Spleen (tissue), 11 donors: ENCODE data around the gene DNAH10. TPM values are rescaled to one million over a fixed set of nuclear protein-coding genes. Genes with fewer than 3 reads are reported as not detected.

Source experiments
- DNase-seq: peaks from one replicate; pipeline ENCODE4 v3.0.0-alpha.2; 2020
- H3K27ac ChIP-seq, 8 donors: fragments of 200-600 bp; sonication (generic) in 7 of 8; 1 replicate in 4 of 8; 2 replicates in 4 of 8; pipeline versions ENCODE4 v1.5.0 to v1.8.0; 2016 to 2021; ENCODE audit warnings: inconsistent platforms in 4 of 8, mild to moderate bottlenecking in 4 of 8, moderate library complexity in 1 of 8
- H3K27me3 ChIP-seq, 7 donors: fragments of 200-600 bp; sonication (generic) in 6 of 7; replicated peaks in 1 of 7; 1 replicate in 4 of 7; 2 replicates in 3 of 7; pipeline versions ENCODE4 v1.5.0 to v1.8.0; 2016 to 2021; ENCODE audit warnings: inconsistent platforms in 3 of 7, mild to moderate bottlenecking in 1 of 7
- H3K36me3 ChIP-seq, 6 donors: fragments of 200-600 bp; sonication (generic) in 5 of 6; 1 replicate in 4 of 6; 2 replicates in 2 of 6; pipeline versions ENCODE4 v1.5.0 to v1.8.0; 2016 to 2021; ENCODE audit warnings: inconsistent platforms in 2 of 6
- H3K4me1 ChIP-seq, 6 donors: fragments of 200-600 bp; sonication (generic) in 5 of 6; 1 replicate in 3 of 6; 2 replicates in 3 of 6; pipeline versions ENCODE4 v1.5.0 to v1.8.0; 2016 to 2021; ENCODE audit warnings: inconsistent platforms in 3 of 6
- H3K4me3 ChIP-seq, 8 donors: fragments of 200-600 bp; sonication (generic) in 7 of 8; 1 replicate in 4 of 8; 2 replicates in 4 of 8; pipeline versions ENCODE4 v1.5.0 to v1.8.0; 2016 to 2021; ENCODE audit warnings: inconsistent platforms in 4 of 8, mild to moderate bottlenecking in 4 of 8, moderate library complexity in 2 of 8
- H3K9me3 ChIP-seq, 8 donors: fragments of 200-600 bp; sonication (generic) in 7 of 8; 1 replicate in 4 of 8; 2 replicates in 4 of 8; pipeline versions ENCODE4 v1.5.0 to v1.8.0; 2016 to 2021; ENCODE audit warnings: inconsistent platforms in 4 of 8
- CTCF ChIP-seq, 11 experiments: fragments of 200-600 bp in 7 of 11; fragments of 450-650 bp in 4 of 11; sonication (generic) in 4 of 11; IDR thresholded peaks in 8 of 11; conservative IDR thresholded peaks in 3 of 11; 1 replicate in 7 of 11; 2 replicates in 4 of 11; pipeline versions ENCODE4 v1.4.0 to v1.8.0; 2016 to 2021; ENCODE audit warnings: antibody characterized with exemption in 11 of 11, inconsistent platforms in 4 of 11, mild to moderate bottlenecking in 1 of 11
- POLR2A ChIP-seq, 3 donors: fragments of 450-650 bp; IDR thresholded peaks; one replicate each; pipeline ENCODE4 v1.5.1; 2017; ENCODE audit warnings: antibody characterized with exemption in 3 of 3, mild to moderate bottlenecking in 1 of 3
- POLR2AphosphoS5 ChIP-seq, 3 donors: sonication (generic); formaldehyde crosslinking; IDR thresholded peaks; one replicate each; pipeline ENCODE4 v1.5.1; 2017; ENCODE audit warnings: antibody characterized with exemption in 3 of 3
- WGBS, 5 donors: extraction: QIAGEN DNeasy Blood & Tissue Kit in 3 of 5; methylation state at CpG; one replicate each; pipeline versions ENCODE4 v1.1.5 to v1.1.7; 2013 to 2018; 5-methylcytosine and 5-hydroxymethylcytosine counted together
- intact Hi-C: fragments of 100-400 bp; cut with DNase I; formaldehyde crosslinking; loops from one replicate; pipeline ENCODE4 v1.15.0; 2023; ENCODE audit warnings: low total_unique reads
- polyA plus RNA-seq, 3 donors: library from polyadenylated mRNA; stranded (reverse); fragments of 200-250 nt; gene quantifications; one replicate each; pipeline ENCODE4 v1.2.1, GENCODE V29; 2013
- total RNA-seq, 7 donors: library from RNA; depleted of rRNA in 3 of 7; stranded (reverse); fragments of >200 nt in 3 of 7; fragmentation: NEBNext Ultra II Directional in 4 of 7; extraction: Animal tissue kit (Norgen Biotek cat#: 25700) in 4 of 7; gene quantifications; one replicate each; pipeline versions ENCODE4 v1.1.0 to v1.2.1, GENCODE V29; 2016 to 2021
- donor health status: healthy with polysubstance abuse.
- donor health status: DM: no; HTN: no; CAD: no; lungs with moderate emphysema.
- donor health status: DM: no; HTN: no; CAD: no.
- donor health status: Bipolar disorder and iron deficiency.
- donor health status: healthy.
- donor health status: DM: no; HTN: no; CAD: no.
- donor health status: DM: yes; HTN: yes; CAD: no.

Gene DNAH10
- total and polyA plus RNA-seq, 10 donors: 0.23 to 2.2 (median 0.43) TPM; not detected in 1

- TF ChIP-seq CTCF (IDR thresholded peaks at IDR 0.05 in 8 of 11, conservative IDR thresholded peaks at IDR 0.05 in 3 of 11) (no peak), POLR2A (IDR thresholded peaks at IDR 0.05) (no peak), POLR2AphosphoS5 (IDR thresholded peaks at IDR 0.05) (no peak)
- 92 to 95% (median 94%) methylated on average over 13 of the region's 13 CpGs for WGBS, 5 donors
- peaks cover 0 to 6% (median 0%) of the 10 kb centered on the region in 7 donors for H3K27me3 ChIP-seq
- no peaks in the 10 kb centered on the region for H3K36me3 ChIP-seq
- intact Hi-C loops: no loop called here
- no peak for DNase-seq
- H3K4me1 ChIP-seq: no peaks in the 10 kb centered on the region
- H3K9me3 ChIP-seq: no peaks in the 10 kb centered on the region
- H3K4me3 ChIP-seq: no peak overlapping the region
- H3K27ac ChIP-seq: no peak overlapping the region
Measured at GRCh38 chr12:123799227-123799626, 37.1 kb downstream of the DNAH10 start.

- Histone ChIP-seq H3K27ac (no peak overlapping the region), H3K36me3 (no peaks in the 10 kb centered on the region), H3K9me3 (no peaks in the 10 kb centered on the region), H3K4me3 (no peak overlapping the region), H3K4me1 (no peaks in the 10 kb centered on the region), H3K27me3 (peaks cover 0 to 6% (median 0%) of the 10 kb centered on the region in 7 donors)
- TF ChIP-seq POLR2A (IDR thresholded peaks at IDR 0.05): no peak
- TF ChIP-seq POLR2AphosphoS5 (IDR thresholded peaks at IDR 0.05): no peak
- peak in 2 of 11 experiments; percentile 8 to 20 for TF ChIP-seq CTCF (IDR thresholded peaks at IDR 0.05 in 8 of 11, conservative IDR thresholded peaks at IDR 0.05 in 3 of 11)
- intact Hi-C loops: loop anchor here (10.0 kb wide), 1 partner anchor 183 kb away; no protein-coding TSS in a partner anchor
- WGBS, 5 donors: 58 to 74% (median 62%) methylated on average over 8 of the region's 8 CpGs
- no peak for DNase-seq
Measured at GRCh38 chr12:123801573-123802178, 39.6 kb downstream of the DNAH10 start.

DNA sequence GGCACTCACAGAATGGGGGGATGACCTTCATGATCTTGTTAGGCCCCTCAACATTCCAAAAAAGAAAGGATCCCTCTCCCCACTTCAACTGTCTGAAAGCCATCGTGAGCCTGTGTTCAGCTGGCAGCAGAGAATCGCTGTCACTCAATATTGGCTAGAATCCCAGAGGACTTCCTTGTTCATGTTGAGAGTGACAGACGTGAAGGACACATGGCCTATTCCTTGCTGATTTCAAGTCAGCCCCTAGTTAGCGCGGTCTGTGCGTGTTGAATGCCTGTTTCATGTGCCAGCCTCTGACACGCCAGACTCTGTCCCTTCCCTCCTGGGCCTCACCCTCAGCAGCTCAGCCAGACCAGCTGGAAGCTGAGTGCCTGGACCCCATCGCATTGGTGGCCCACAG is 43.1 kb downstream of the DNAH10 start:
- no peaks in the 10 kb centered on the region for H3K9me3 ChIP-seq
- DNase-seq: no peak
- H3K27me3 ChIP-seq: peaks cover 0 to 6% (median 0%) of the 10 kb centered on the region in 7 donors
- no peak overlapping the region for H3K4me3 ChIP-seq
- intact Hi-C loops: loop anchor here (10.0 kb wide), 1 partner anchor 180 kb away; no protein-coding TSS in a partner anchor
- H3K36me3 ChIP-seq: no peaks in the 10 kb centered on the region
- WGBS, 5 donors: 58 to 73% (median 62%) methylated on average over 2 to 8 of the region's 8 CpGs
- TF ChIP-seq POLR2AphosphoS5 (IDR thresholded peaks at IDR 0.05) (no peak), POLR2A (IDR thresholded peaks at IDR 0.05) (no peak), CTCF (IDR thresholded peaks at IDR 0.05 in 8 of 11, conservative IDR thresholded peaks at IDR 0.05 in 3 of 11) (no peak)
- no peaks in the 10 kb centered on the region for H3K4me1 ChIP-seq
- no peak overlapping the region for H3K27ac ChIP-seq

- TF ChIP-seq CTCF (IDR thresholded peaks at IDR 0.05 in 8 of 11, conservative IDR thresholded peaks at IDR 0.05 in 3 of 11): no peak
- no peak for TF ChIP-seq POLR2AphosphoS5 (IDR thresholded peaks at IDR 0.05)
- TF ChIP-seq POLR2A (IDR thresholded peaks at IDR 0.05): no peak
- intact Hi-C loops: loop anchor here (10.0 kb wide), 1 partner anchor 178 kb away; no protein-coding TSS in a partner anchor
- WGBS, 5 donors: 92 to 95% (median 94%) methylated on average over 4 of the region's 4 CpGs
Measured at GRCh38 chr12:123807002-123807401, 44.9 kb downstream of the DNAH10 start.

More at GRCh38 chr12:123807002-123807401, 44.9 kb downstream of the DNAH10 start:
- no peak overlapping the region for H3K4me3 ChIP-seq
- no peak for DNase-seq
- H3K9me3 ChIP-seq: no peaks in the 10 kb centered on the region
- H3K4me1 ChIP-seq: no peaks in the 10 kb centered on the region
- H3K36me3 ChIP-seq: no peaks in the 10 kb centered on the region
- peaks cover 0 to 6% (median 0%) of the 10 kb centered on the region in 7 donors for H3K27me3 ChIP-seq
- no peak overlapping the region for H3K27ac ChIP-seq
